GM19023 (cell line): ENCODE measurements around the gene MPST.

Source experiments
- ATAC-seq: cut with Tn5 transposase; IDR thresholded peaks from one replicate; pipeline ENCODE4 v1.9.1; 2021; ENCODE audit warnings: mild to moderate bottlenecking, moderate library complexity; ENCODE audit not compliant: unreplicated experiment

The MPST gene

DNA sequence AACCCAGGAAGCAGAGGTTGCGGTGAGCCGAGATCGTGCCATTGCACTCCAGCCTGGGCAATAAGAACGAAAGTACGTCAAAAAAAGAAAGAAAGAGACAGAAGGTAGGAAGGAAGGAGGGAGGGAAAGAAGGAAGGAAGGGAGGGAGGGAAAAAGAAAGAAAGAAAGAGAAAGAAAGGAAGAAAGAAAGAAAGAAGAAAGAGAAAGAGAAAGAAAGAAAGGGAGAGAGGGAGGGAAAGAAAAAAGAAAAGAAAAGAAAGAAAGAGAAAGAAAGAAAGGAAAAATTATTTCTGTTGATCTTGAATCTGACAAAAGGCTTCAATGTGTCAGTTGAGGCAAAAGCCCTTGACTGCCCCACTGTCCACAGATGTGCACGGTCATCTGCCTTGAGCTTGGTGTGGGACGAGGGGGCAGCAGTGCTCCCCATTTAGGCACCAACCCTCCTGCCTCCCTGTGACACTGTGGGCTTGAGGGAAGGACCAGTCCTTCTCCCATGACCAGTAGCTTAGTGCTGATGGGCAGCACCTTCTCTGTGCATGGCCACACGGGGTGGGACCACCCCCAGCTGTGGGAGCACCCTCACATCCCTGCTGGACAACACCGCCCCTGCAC, 56.4 kb downstream of the MPST start:
- no peak for ATAC-seq

GRCh38 chr22:37077802-37078448, 58.4 kb downstream of the MPST start:
- ATAC-seq: no peak

DNA sequence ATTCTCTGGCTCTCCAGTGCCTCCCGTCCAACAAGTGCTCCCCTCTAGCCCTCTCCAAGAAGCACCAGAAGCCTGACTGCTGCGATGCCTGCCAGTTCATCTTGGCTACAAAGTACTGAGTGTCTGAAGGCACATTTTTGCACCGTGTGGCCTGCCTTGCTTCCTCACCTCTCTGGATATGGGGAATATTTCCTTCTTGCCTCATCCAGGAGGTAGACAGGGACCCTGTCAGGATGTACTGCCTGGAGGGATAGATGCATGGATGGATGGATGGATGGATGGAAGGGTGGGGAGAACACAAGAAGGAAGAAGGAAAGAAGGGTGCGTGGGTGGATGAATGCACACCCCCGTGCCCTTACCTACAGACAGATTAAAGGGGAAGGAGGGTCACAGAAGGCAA, 59.6 kb downstream of the MPST start:
- no peak for ATAC-seq
